COLO668 (cell line): ENCODE results near the gene SLC35B1.
A peak's percentile ranks its signal among the peaks of the same experiment; 100 is the strongest.

Experiments used
- DNase-seq: peaks from one replicate; lab custom pipeline; 2025; ENCODE audit not compliant: unreplicated experiment; lab: John Stamatoyannopoulos, UW

SLC35B1 gene

DNA sequence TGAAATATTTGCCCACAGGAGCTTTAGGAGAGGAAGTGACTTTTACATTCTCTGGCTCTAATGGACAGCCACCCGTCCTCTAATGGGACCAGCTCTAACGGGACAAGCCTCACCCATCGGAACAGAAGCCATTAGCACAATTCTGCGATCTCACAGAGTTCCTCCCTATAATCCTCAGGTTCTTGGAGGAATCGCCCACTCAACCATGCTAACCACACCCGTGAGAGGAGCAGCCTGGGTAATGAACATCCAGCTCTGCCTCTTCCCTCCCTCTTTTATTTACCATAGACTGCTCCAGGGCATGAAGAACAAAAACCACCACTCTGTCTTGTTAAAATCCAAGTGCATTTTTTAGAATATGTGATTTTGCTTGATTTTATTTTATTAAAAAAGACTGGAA, 6.8 kb downstream of the SLC35B1 start:
- no peak for DNase-seq

GRCh38 chr17:49699966-49700575, 7.7 kb downstream of the SLC35B1 start:
- no peak for DNase-seq

DNA sequence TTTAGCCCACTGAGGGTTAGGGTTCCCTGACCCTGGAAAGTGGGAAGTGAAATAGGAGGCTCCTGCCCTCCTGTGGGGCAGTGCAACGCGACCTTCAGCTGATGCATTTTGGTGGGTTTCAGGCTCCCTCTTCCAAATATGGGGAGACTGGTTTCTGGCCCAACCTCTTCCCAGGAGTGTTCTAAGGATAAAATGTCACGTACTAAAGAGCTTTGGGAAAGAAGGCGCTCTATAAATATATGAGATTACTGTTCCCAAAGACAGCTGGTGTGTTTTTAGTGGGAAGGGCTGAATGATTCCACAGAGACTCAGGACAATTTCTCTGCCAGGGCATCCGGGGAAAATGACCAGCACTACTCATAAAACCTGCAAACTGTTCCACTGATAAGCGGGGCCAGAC, 9.8 kb downstream of the SLC35B1 start:
- DNase-seq = no peak

DNA sequence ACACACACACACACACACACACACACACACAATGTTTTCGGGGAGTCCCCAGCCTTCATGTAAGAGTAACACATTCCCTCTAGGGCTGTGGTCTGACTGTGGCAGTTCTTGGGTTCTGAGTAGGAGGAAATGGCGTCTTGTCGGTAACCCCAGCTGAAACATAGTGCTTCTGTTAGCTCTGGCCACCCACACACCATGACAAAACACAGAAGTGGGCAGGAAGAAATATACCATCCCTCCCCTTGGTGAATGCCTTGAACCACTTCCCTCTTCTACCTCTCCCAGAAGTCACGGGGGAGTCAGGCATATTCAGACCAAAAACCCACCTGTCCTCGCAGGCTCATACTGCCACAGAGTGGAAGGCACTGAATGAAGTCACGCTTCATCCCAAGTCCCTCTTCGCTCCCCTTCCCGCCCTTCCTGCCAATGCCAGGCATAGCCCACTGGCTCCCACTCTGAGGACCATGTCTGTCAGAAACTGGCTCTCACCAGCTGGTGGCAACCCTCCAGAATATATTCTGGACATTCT, 11.5 kb downstream of the SLC35B1 start:
- DNase-seq = no peak

GRCh38 chr17:49695698-49696232, 12.0 kb downstream of the SLC35B1 start:
- no peak for DNase-seq

DNA sequence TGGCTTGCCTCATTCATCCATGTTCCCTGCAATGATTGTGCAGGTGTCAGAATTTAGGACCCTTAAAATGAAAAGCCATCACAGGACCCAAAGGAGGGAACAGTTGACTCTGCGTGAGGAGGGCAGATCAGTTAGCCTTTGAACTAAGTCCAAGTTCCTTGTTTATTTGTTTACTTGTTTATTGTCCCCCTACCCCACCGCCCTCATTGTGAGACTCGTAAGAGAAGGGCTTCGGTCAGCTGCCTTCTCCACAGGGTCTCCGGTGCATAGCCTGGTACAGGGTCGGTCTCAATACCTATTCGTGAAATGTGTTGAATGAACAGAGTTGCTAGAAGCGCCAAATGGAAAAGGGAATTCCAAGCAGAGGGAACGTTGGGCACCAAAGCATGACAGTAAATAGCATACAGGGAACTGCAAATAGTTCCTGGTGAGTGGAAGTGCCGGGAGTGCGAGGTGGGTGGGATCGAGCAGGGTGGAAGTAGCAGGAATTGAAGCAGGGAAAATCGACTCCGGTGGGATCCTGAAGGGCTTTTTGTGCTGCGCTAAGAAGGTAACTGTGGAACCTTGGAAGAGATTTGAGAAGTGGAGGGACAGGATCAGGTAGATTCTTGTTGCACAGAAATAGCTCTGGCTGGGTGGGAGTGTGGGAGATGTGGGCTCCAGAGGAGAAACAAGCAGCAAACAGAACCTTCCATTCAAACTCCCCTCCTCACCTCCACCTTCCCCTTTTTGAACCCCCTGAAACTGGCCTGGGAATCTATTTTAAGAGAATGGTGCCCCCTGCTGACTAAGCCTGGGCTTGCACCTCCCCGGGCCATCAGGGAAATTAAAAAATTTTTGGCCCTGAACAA, 12.7 kb downstream of the SLC35B1 start:
- DNase-seq = peak; percentile 13

GRCh38 chr17:49692751-49693150, 15.0 kb downstream of the SLC35B1 start:
- DNase-seq = no peak

DNA sequence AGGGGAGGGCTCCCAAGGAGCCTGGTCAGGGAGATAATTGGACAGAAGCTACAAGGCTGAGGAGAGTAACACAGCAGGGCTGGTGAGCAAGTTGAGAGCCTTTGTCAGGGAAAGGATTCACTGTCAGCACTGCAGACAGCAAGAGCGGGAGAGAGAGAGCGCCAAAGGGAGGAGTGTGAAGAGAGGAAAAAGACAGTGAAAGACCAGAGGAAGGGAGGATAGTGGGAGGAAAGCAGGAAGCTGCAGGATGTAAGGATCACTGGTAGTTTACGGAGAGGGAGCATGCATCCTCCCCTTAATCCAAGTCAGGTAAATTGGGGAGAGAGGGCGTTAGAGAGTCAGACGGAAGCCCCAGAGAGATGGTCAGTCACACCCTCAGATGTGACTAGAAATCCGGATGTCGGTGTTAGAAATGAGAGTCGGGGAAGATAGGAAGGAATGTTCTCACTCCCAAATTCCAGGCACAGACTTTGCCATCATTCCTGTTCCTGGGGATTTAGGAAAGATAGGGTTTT, 16.0 kb downstream of the SLC35B1 start:
- DNase-seq = no peak

- no peak for DNase-seq
Measured at GRCh38 chr17:49691086-49691676, 16.6 kb downstream of the SLC35B1 start.

GRCh38 chr17:49690256-49690655, 17.5 kb downstream of the SLC35B1 start:
- DNase-seq = no peak

DNA sequence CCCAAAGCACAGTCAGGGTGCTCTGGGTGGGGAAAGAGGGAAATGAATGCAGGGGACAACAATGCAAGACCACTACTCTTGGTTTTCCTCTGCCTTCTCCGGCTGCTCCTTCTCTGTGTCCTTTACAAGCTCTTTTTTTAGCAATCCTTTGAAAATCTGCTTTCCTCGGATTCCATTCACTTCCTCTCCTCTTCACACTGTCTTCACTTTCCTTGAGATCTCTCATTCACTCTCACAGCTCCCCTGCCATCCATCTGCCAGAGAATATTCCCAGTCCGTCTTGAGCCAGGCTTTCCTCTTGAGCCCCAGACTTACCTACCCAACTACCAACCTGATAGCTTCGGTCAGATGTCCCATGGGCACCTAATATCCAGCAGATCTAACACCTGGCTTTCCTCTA, 18.9 kb downstream of the SLC35B1 start:
- no peak for DNase-seq

DNA sequence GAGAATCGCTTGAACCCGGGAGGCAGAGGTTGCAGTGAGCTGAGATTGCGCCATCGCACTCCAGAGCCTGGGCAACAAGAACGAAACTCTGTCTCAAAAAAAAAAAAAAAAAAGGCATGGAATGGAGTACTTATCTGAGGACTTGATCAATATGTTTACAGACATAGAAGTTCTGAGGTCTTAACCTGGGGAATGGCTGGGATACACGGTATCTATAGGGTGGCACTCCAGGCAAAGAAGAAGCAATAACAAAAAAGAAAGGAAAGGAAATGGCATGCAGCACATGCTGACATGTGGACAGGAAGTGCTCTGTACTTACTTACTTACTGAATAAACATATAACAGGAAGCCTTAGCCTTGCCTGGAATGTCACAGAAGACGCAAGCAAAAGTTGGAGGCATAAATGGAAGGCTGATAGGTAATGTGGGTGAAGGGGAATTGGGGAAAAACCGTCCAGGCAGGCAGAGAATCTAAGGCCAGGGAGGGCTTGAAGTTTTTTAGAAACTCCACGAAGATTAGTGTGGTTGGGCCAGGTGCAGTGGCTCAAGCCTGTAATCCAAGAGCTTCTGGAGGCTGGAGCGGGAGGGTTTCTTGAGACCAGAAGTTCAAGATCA, 19.8 kb downstream of the SLC35B1 start:
- no peak for DNase-seq

DNA sequence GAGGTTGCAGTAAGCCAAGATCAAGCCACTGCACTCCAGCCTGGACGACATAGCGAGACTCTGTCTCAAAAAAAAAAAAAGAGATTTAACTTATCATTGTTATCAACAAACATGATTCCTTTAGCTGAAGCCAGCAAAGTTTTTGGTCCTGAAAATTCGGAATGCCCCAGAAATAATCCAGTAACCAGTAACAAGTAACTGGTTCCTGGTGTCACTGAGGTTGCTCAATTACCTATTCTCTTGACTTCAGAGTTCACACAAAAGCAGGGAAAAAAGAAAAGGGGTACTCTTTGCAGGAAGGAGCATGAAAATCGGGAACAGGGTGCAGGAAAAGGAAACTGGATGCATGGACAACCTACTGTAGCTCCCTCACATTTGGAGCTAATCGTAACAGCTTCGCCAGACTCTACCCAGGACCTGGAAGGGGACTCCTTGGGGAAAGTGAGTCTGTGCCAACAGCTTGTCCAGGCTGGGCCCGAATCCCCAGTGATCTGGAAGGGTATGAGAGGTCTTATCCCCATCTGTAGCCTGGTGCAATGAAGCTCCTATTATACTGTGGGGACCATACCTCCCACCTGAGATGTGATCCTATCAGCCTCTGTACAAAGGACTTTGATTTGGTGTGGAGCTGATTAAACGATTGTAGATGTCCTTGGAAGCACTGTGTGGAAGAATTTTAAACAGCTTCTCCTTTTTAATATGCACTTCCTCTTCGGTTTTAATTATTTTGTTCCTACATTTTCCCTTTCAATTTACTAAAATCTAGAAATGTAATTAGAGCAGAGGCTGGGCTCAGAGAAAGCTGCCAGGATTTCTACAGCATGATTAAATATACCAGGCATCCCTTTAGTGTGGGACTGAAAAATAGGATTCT, 26.4 kb downstream of the SLC35B1 start:
- no peak for DNase-seq

GRCh38 chr17:49680314-49680713, 27.4 kb downstream of the SLC35B1 start:
- no peak for DNase-seq

DNA sequence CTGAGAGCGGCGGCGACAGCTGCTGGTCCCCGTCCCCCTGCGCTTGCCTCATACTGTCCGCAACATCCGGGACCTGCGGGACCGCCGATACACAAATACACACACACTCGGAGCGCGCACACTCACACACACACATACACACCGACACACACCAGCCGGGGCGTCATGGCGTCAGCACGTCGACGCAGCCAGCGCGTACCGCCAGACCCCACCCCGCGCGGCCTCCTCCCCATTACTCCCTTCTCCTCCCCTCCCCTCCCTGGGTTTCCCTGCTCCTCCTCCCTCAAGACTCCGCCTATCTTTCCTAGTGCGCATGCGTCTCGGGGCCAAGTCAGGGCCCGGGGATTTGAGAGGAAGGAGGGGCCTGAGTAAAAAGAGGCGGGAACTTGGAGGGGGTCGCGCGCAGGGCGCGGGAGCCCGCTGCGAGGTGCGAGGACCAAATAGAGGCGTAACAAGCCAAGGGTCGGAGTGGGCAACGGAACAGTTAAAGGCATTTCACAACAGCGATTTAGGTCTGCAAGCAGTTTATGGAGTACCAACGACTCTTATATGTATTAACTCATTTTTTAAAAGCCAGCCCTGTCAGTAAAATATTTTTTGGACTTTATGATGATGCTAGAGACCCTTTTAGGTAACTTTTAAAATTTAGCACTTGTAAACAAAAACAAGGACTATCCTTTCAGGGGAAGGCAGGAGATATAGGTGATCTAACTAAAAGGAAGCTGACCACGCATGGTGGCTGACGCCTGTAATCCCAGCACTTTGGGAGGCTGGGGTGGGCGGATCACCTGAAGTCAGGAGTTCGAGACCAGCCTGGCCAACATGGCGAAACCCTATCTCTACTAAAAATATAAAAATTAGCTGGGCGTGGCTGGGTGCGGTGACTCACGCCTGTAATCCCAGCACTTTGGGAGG, 29.6 kb downstream of the SLC35B1 start, which contains the start of gene SPOP:
Gene SPOP (minus strand): TSS at position 165 of the 915 bp plus-strand sequence. CDS start 55,287 bp downstream, outside the sequence.
- peak; percentile 95 for DNase-seq

DNA sequence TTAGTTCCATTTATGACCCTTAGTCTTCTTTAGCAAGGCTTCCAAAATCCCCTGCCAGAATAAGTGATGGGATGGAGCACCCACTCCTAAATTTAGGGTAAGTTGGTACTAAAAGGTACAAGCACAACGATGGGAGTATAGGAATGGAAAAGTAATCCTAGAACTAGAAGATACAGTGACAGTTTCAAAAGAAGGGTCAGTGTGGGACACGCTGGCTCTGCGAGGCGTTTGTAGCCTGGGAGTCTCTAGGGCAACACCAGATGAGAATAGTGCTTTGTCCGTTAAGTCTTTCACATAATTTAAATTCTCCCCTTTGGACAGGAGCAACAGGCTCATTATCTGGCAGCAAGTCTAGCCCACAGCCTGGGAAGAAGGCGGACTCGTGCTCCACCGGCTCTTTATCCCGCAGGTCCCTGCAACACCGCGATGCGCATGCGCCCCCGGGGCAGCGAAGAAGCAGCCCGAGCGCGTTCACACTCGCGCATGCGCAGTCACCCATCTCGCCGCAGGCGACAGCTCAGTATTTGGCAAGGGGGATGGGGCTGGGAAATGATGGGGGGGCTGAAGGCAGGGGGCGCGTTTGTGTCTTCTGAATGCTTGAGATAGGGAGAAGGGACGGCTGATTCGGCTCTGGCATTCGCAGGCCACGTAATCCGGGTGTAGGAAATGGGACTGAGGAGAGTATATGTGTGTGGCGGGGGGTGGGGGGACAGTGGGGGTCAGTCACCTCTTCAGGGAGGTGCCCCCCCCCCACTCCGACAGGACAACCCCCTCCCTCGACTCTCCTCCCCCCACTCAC, 30.4 kb downstream of the SLC35B1 start:
- peak; percentile 90 for DNase-seq

DNA sequence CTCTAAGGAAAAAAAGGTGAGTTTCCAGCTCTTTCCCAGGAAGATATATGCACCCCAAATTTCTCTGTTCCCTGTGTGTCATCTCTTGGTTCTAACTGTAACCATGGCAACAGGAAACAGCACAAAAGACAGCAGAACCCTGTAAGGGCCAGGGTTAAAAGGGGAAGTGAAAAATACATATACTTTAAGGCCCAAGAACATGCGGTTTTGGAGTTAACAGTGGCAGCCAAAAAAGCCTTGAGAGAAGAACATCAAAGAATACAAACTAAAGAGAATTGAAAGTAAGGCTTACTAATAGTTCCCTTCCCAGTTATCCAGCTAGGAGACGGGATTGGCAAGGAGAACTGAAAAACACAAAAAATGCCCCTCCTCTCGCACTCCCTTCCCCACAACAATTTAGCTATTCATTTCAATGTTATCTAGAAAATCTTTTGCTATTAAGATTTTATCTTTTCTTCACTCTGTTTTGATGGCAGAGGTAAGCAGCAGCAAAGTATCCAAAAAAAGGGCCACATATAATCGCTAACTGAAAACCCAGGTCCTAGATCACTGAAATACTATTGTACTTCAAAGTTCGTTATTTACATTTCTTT, 31.4 kb downstream of the SLC35B1 start:
- no peak for DNase-seq

GRCh38 chr17:49674507-49674906, 33.3 kb downstream of the SLC35B1 start:
- DNase-seq = no peak
